Sigmoid colon (tissue), 7 donors: Measurements from ENCODE around the gene NRGN. TPM values are rescaled to one million over a fixed set of nuclear protein-coding genes. Genes with fewer than 3 reads are reported as not detected.

ENCODE experiments used
- DNase-seq: peaks from one replicate; pipeline ENCODE4 v3.0.0-alpha.2; 2019
- H3K27ac ChIP-seq, 4 donors: fragments of 200-600 bp; sonication (generic); one replicate each; pipeline ENCODE4 v1.5.1; 2016 to 2019; ENCODE audit warnings: mild to moderate bottlenecking in 1 of 4
- H3K27me3 ChIP-seq, 3 donors: fragments of 200-600 bp; sonication (generic); one replicate each; pipeline ENCODE4 v1.5.1; 2019; ENCODE audit warnings: mild to moderate bottlenecking in 1 of 3
- H3K36me3 ChIP-seq, 4 donors: fragments of 200-600 bp; sonication (generic); one replicate each; pipeline ENCODE4 v1.5.1; 2016 to 2019
- H3K4me1 ChIP-seq, 4 donors: fragments of 200-600 bp; sonication (generic); one replicate each; pipeline ENCODE4 v1.5.1; 2017 to 2019
- H3K4me3 ChIP-seq, 4 donors: fragments of 200-600 bp; sonication (generic); one replicate each; pipeline ENCODE4 v1.5.1; 2017 to 2019; ENCODE audit warnings: mild to moderate bottlenecking in 2 of 4, moderate library complexity in 1 of 4
- H3K9me3 ChIP-seq, 4 donors: fragments of 200-600 bp in 3 of 4; sonication (generic) in 3 of 4; one replicate each; pipeline versions ENCODE4 v1.5.1 to v1.6.1; 2013 to 2019
- EP300 ChIP-seq, 4 donors: sonication (generic); formaldehyde crosslinking; IDR thresholded peaks; one replicate each; pipeline ENCODE4 v1.6.1; 2017; ENCODE audit warnings: antibody characterized with exemption in 4 of 4
- POLR2A ChIP-seq, 2 donors: fragments of 450-650 bp; IDR thresholded peaks; one replicate each; pipeline ENCODE4 v1.6.1; 2016; ENCODE audit warnings: antibody characterized with exemption in 2 of 2, mild to moderate bottlenecking in 2 of 2, moderate library complexity in 2 of 2
- POLR2AphosphoS5 ChIP-seq, 4 donors: sonication (generic); formaldehyde crosslinking; IDR thresholded peaks; one replicate each; pipeline ENCODE4 v1.6.1; 2017; ENCODE audit warnings: antibody characterized with exemption in 4 of 4
- WGBS, 2 donors: extraction: QIAGEN DNeasy Blood & Tissue Kit; methylation state at CpG; one replicate each; pipeline ENCODE4 v1.1.7; 2013; 5-methylcytosine and 5-hydroxymethylcytosine counted together
- intact Hi-C: fragments of 100-400 bp; cut with DNase I; formaldehyde crosslinking; loops from one replicate; pipeline ENCODE4 v1.15.1; 2023
- polyA plus RNA-seq, 3 donors: library from polyadenylated mRNA; stranded (reverse); fragments of 200-250 nt; gene quantifications; one replicate each; pipeline ENCODE4 v1.2.3, GENCODE V29; 2013
- total RNA-seq, 4 donors: library from RNA; depleted of rRNA; stranded (reverse); fragments of >200 nt; gene quantifications; one replicate each; pipeline ENCODE4 v1.1.0, GENCODE V29; 2016
- TF ChIP-seq, protein P1 (sequence below), 4 experiments: fragments of 450-650 bp in 3 of 4; fragments of 200-600 bp in 1 of 4; IDR thresholded peaks; one replicate each; pipeline ENCODE4 v1.5.1; 2016 to 2019; ENCODE audit warnings: antibody characterized with exemption in 4 of 4, mild to moderate bottlenecking in 3 of 4, moderate library complexity in 2 of 4
- donor health status: healthy with polysubstance abuse.
- donor health status: Bipolar disorder and iron deficiency.
- donor health status: healthy.

The NRGN gene
- total and polyA plus RNA-seq, 7 donors, result 0.95 to 7.4 (median 1.3) TPM; not detected in 2

DNA sequence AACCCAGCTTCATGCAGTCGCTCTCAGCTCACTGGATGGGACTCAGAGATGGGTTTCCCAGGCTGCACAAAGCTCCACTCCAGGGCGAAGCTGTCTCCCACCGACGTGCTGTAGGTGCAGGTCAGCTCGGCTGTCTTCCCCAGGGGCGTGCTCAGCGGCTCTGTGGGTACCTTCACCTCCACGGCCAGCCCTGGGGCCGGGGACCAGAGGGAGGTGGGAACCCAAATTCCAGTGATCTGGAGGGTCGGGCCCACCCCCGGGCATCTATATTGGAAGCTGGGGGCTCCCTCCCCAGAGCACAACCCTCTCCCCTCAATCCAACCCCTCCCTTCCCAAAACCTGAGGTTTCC is 11.6 kb downstream of the NRGN start:
- TF ChIP-seq POLR2AphosphoS5 (IDR thresholded peaks at IDR 0.05), result no peak
- TF ChIP-seq POLR2A (IDR thresholded peaks at IDR 0.05), result no peak
- TF ChIP-seq, protein P1, sequence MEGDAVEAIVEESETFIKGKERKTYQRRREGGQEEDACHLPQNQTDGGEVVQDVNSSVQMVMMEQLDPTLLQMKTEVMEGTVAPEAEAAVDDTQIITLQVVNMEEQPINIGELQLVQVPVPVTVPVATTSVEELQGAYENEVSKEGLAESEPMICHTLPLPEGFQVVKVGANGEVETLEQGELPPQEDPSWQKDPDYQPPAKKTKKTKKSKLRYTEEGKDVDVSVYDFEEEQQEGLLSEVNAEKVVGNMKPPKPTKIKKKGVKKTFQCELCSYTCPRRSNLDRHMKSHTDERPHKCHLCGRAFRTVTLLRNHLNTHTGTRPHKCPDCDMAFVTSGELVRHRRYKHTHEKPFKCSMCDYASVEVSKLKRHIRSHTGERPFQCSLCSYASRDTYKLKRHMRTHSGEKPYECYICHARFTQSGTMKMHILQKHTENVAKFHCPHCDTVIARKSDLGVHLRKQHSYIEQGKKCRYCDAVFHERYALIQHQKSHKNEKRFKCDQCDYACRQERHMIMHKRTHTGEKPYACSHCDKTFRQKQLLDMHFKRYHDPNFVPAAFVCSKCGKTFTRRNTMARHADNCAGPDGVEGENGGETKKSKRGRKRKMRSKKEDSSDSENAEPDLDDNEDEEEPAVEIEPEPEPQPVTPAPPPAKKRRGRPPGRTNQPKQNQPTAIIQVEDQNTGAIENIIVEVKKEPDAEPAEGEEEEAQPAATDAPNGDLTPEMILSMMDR (IDR thresholded peaks at IDR 0.05), result no peak
- no peak for TF ChIP-seq EP300 (IDR thresholded peaks at IDR 0.05)
- no peak for DNase-seq
- WGBS, 2 donors, result 36 to 70% methylated on average over 11 of the region's 11 CpGs
- no peaks in the 10 kb centered on the region for H3K36me3 ChIP-seq
- peak overlapping the region in 1 of 4 donors; percentile 3 for H3K4me3 ChIP-seq
- H3K27ac ChIP-seq, result no peak overlapping the region
- intact Hi-C loops, result loop anchor here (10.0 kb wide), 1 partner anchor 203 kb away; the partner anchor contains the start of gene CCDC15
- H3K4me1 ChIP-seq, result peaks cover 0 to 17% (median 9%) of the 10 kb centered on the region in 4 donors
- H3K9me3 ChIP-seq, result no peaks in the 10 kb centered on the region
- peaks cover 13 to 93% (median 68%) of the 10 kb centered on the region in 3 donors for H3K27me3 ChIP-seq

DNA sequence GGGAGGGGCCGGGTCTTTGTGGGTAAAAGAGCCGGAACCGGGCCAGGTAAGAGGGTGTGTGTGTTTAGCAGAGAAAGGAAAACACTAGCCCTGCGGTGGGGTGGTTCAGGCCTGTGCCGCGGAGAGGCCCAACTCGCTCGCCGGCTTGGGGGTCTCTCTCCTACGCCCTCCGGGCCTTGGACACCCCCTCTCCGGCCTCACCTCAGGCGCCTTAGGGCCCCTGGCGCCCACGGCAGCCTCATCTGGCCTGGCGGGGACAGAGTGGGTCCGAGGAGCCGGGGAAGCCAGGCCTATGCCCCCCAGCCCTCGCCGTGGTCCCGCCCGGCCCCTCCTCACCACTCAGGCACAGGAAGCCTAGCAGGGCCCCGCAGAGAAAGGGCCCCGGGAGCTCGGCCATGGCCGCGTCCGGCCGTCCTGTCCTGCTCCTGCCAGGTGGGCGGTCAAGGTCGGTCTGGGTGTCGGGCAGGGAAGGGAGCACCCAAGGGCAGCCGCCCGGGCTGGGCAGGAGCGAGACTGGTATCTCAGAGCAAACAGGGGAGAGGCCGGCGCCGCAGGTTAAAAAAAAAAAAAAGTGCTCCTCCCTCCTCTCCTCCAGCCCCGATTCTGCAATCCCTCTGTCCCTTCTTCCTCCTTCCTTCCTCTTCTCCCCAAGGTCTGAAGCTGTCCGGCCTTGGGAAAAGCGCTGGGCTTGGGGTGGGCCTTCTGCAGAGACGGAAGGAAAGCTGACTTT is 12.2 kb downstream of the NRGN start, which contains the start of gene VSIG2:
VSIG2 (minus strand) TSS at position 515 of the 730 bp plus-strand sequence; CDS start at position 397, 118 bp downstream.
- DNase-seq, result no peak
- Histone ChIP-seq H3K27me3 (peaks cover 15 to 93% (median 68%) of the 10 kb centered on the region in 3 donors), H3K4me1 (peaks cover 0 to 11% (median 3%) of the 10 kb centered on the region in 4 donors), H3K36me3 (no peaks in the 10 kb centered on the region), H3K9me3 (no peaks in the 10 kb centered on the region), H3K4me3 (peak within 1 kb of the TSS in 1 of 4 donors; percentile 3), H3K27ac (no peak within 1 kb of the TSS)
- TF ChIP-seq, protein P1 (IDR thresholded peaks at IDR 0.05), result no peak
- TF ChIP-seq POLR2AphosphoS5 (IDR thresholded peaks at IDR 0.05), result no peak
- TF ChIP-seq EP300 (IDR thresholded peaks at IDR 0.05), result no peak
- no peak for TF ChIP-seq POLR2A (IDR thresholded peaks at IDR 0.05)
- WGBS, 2 donors, result 9 to 59% methylated on average over 42 of the region's 42 CpGs
- intact Hi-C loops, result loop anchor here (10.0 kb wide), 1 partner anchor 203 kb away; the partner anchor contains the start of gene CCDC15

DNA sequence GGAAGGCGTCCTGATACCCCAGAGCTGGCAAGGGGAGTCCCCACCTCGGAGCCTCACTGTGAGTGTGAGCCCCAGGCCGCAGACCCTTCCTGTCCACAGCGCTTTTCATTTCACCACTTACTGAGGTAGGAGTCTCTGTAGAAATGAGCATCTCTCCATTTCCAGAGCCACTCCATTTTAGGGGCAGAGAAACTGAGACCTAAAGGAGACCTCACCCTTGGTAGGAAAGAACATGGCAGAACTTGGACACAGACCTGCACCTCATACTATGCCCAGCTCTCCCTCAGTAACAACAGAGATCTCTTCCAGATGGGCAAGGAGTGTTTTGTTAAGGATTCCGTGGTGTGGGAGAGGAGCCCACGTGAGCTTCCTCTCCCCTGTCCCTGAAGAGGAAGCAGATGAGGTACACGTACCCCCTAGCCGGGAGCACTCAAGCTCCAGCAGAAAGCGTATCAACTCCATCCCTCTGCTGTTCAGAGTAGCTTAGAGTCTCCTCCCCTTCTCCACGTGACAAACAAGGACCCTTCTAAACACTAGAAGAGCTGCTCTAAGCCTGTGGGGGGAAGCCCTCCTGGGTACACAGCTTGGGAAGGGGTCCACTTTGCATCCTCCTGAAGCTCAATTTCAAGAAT is 12.8 kb downstream of the NRGN start:
- H3K27ac ChIP-seq, result no peak overlapping the region
- intact Hi-C loops, result loop anchor here (10.0 kb wide), 1 partner anchor 202 kb away; the partner anchor contains the start of gene CCDC15
- H3K4me1 ChIP-seq, result peaks cover 0 to 7% (median 0%) of the 10 kb centered on the region in 4 donors
- no peak overlapping the region for H3K4me3 ChIP-seq
- no peaks in the 10 kb centered on the region for H3K36me3 ChIP-seq
- DNase-seq, result no peak
- WGBS, 2 donors, result 48 to 60% methylated on average over 10 of the region's 10 CpGs
- no peak for TF ChIP-seq EP300 (IDR thresholded peaks at IDR 0.05)
- no peak for TF ChIP-seq POLR2AphosphoS5 (IDR thresholded peaks at IDR 0.05)
- TF ChIP-seq, protein P1 (IDR thresholded peaks at IDR 0.05), result no peak
- TF ChIP-seq POLR2A (IDR thresholded peaks at IDR 0.05), result no peak
- no peaks in the 10 kb centered on the region for H3K9me3 ChIP-seq
- H3K27me3 ChIP-seq, result peaks cover 11 to 93% (median 68%) of the 10 kb centered on the region in 3 donors

DNA sequence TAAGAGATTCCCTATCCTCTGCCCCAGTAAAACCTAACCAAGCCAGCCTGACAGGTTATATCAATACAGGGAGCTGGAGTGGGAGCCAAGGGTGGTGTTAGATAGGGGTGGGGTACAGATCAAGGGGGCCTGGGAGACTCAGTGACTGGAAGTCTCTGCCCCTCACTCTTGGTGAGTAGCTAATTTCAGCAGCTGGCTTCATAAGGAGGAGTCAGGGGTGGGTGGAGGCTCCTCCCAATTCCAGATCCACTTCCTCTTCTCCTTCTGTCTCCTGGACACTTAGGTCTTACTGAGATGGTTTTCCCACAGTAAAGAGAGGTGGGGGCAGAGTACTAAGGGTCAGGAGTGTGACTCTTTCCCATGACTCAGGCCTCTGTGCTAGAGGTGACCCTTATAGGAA is 13.5 kb downstream of the NRGN start:
- H3K27ac ChIP-seq, result no peak overlapping the region
- no peaks in the 10 kb centered on the region for H3K36me3 ChIP-seq
- TF ChIP-seq EP300 (IDR thresholded peaks at IDR 0.05), result no peak
- no peak for TF ChIP-seq POLR2A (IDR thresholded peaks at IDR 0.05)
- TF ChIP-seq POLR2AphosphoS5 (IDR thresholded peaks at IDR 0.05), result no peak
- TF ChIP-seq, protein P1 (IDR thresholded peaks at IDR 0.05), result no peak
- H3K4me1 ChIP-seq, result peaks cover 0 to 10% (median 2%) of the 10 kb centered on the region in 4 donors
- H3K27me3 ChIP-seq, result peaks cover 12 to 93% (median 69%) of the 10 kb centered on the region in 3 donors
- intact Hi-C loops, result loop anchor here (10.0 kb wide), 1 partner anchor 202 kb away; the partner anchor contains the start of gene CCDC15
- H3K4me3 ChIP-seq, result no peak overlapping the region
- DNase-seq, result no peak
- no peaks in the 10 kb centered on the region for H3K9me3 ChIP-seq
